B cell (primary cell): Measurements from ENCODE around the gene ELF3. TPM values are rescaled to one million over a fixed set of nuclear protein-coding genes. Genes with fewer than 3 reads are reported as not detected.
"Not testable (repeated sequence)": the region's sequence is repeated elsewhere in the genome, so short reads cannot be mapped to it uniquely, and the experiment has no call there.

Experiments used
- ATAC-seq: fragments of 200-7000 bp; cut with Tn5 transposase; one replicate; pipeline ENCODE4 v1.10.0; 2021; ENCODE audit warnings: low read depth, mild to moderate bottlenecking, moderate number of reproducible peaks, moderate library complexity
- CTCF ChIA-PET: fragments of 350-600 bp; sonication (Branson Sonifier 250); formaldehyde crosslinking; loops from one replicate; lab custom pipeline; 2021; ENCODE audit warnings: antibody characterized with exemption, inconsistent platforms; lab: Charles Lee
- POLR2A ChIA-PET: fragments of 350-600 bp; sonication (Branson Sonifier 250); formaldehyde crosslinking; loops from one replicate; lab custom pipeline; 2021; ENCODE audit warnings: antibody characterized with exemption; lab: Charles Lee
- DNase-seq: peaks from one replicate; pipeline ENCODE4 v3.0.0; 2013
- H2AFZ ChIP-seq: 2 replicates; pipeline ENCODE4 v1.6.1; 2012; ENCODE audit warnings: mild to moderate bottlenecking, low read depth, low read length; ENCODE audit not compliant: insufficient read depth, poor library complexity, severe bottlenecking
- H3K27ac ChIP-seq, 2 donors: 1 replicate in 1 of 2; 2 replicates in 1 of 2; pipeline ENCODE4 v1.5.1; 2012 to 2013; ENCODE audit warnings: low read length in 2 of 2, mild to moderate bottlenecking in 2 of 2, moderate library complexity in 1 of 2
- H3K27me3 ChIP-seq, 4 experiments: fragments of 200-600 bp in 1 of 4; sonication (generic) in 1 of 4; replicated peaks in 1 of 4; 1 replicate in 2 of 4; 2 replicates in 2 of 4; pipeline versions ENCODE4 v1.6.1 to v1.7.0; 2013 to 2016; ENCODE audit warnings: low read length in 3 of 4, mild to moderate bottlenecking in 2 of 4, mixed read lengths in 1 of 4, moderate library complexity in 1 of 4; ENCODE audit not compliant: insufficient read depth in 4 of 4, control insufficient read depth in 3 of 4; ENCODE audit errors: control extremely low read depth in 1 of 4
- H3K36me3 ChIP-seq, 2 experiments: replicated peaks in 1 of 2; 1 replicate in 1 of 2; 2 replicates in 1 of 2; pipeline versions ENCODE4 v1.6.1 to v1.7.1; 2013; ENCODE audit warnings: low read length in 1 of 2; ENCODE audit not compliant: insufficient read depth in 2 of 2, control insufficient read depth in 1 of 2; ENCODE audit errors: control extremely low read depth in 1 of 2, extremely low read depth in 1 of 2
- H3K4me1 ChIP-seq, 2 donors: fragments of 200-600 bp in 1 of 2; sonication (generic) in 1 of 2; 1 replicate in 1 of 2; 2 replicates in 1 of 2; pipeline versions ENCODE4 v1.5.1 to v1.6.1; 2013 to 2017; ENCODE audit warnings: low read length in 2 of 2; ENCODE audit not compliant: control insufficient read depth in 2 of 2, insufficient read depth in 2 of 2
- H3K4me2 ChIP-seq: replicated peaks from 2 replicates; pipeline ENCODE3; 2012; ENCODE audit warnings: mild to moderate bottlenecking, low read depth, low read length; ENCODE audit not compliant: poor library complexity, severe bottlenecking
- H3K4me3 ChIP-seq, 5 experiments: fragments of 200-600 bp in 1 of 5; sonication (generic) in 1 of 5; 1 replicate in 3 of 5; 2 replicates in 2 of 5; pipeline versions ENCODE4 v1.5.1 to v1.7.0; 2011 to 2016; ENCODE audit warnings: low read length in 4 of 5, mild to moderate bottlenecking in 4 of 5, low read depth in 2 of 5, control low read depth in 1 of 5, moderate library complexity in 1 of 5; ENCODE audit not compliant: insufficient read depth in 1 of 5; ENCODE audit errors: control extremely low read depth in 1 of 5, extremely low read depth in 1 of 5
- H3K79me2 ChIP-seq: fragments of 200-600 bp; sonication (generic); one replicate; pipeline ENCODE4 v1.6.0; 2016; ENCODE audit warnings: low read length; ENCODE audit not compliant: control insufficient read depth, insufficient read depth
- H3K9ac ChIP-seq: fragments of 200-600 bp; sonication (generic); 2 replicates; pipeline ENCODE4 v1.6.1; 2017; ENCODE audit warnings: mild to moderate bottlenecking, low read length, moderate library complexity
- H3K9me3 ChIP-seq, 3 donors: one replicate each; pipeline versions ENCODE4 v1.6.1 to v1.7.1; 2013; ENCODE audit warnings: low read length in 2 of 3; ENCODE audit not compliant: control insufficient read depth in 2 of 3, insufficient read depth in 1 of 3; ENCODE audit errors: control extremely low read depth in 1 of 3
- H4K20me1 ChIP-seq: 2 replicates; pipeline ENCODE4 v1.6.0; 2012; ENCODE audit warnings: mild to moderate bottlenecking, low read length; ENCODE audit not compliant: insufficient read depth, control insufficient read depth, poor library complexity, severe bottlenecking
- H3K27ac Mint-ChIP-seq: one replicate; pipeline ENCODE4 v1.8.0; 2021; ENCODE audit warnings: mixed read lengths
- H3K27me3 Mint-ChIP-seq: one replicate; pipeline ENCODE4 v1.8.0; 2021; ENCODE audit warnings: mixed read lengths
- H3K4me1 Mint-ChIP-seq: one replicate; pipeline ENCODE4 v1.8.0; 2021; ENCODE audit warnings: mixed read lengths
- H3K4me3 Mint-ChIP-seq: one replicate; pipeline ENCODE4 v1.8.0; 2021; ENCODE audit warnings: mixed read lengths
- H3K9me3 Mint-ChIP-seq: one replicate; pipeline ENCODE4 v1.8.0; 2022; ENCODE audit warnings: mixed read lengths; ENCODE audit not compliant: insufficient read depth
- CTCF ChIP-seq: fragments of 200-600 bp; IDR thresholded peaks from one replicate; pipeline ENCODE4 v1.8.0; 2022; ENCODE audit warnings: antibody characterized with exemption, mild to moderate bottlenecking
- EZH2 ChIP-seq: IDR thresholded peaks from 2 replicates; pipeline ENCODE4 v1.6.1; 2012; ENCODE audit warnings: borderline replicate concordance, low read depth, mild to moderate bottlenecking, moderate library complexity, low read length; ENCODE audit not compliant: insufficient read depth, poor library complexity, severe bottlenecking
- WGBS: methylation state at CpG from one replicate; pipeline ENCODE4 v1.1.5; 2013; ENCODE audit warnings: missing lambda C conversion rate; ENCODE audit not compliant: insufficient coverage; 5-methylcytosine and 5-hydroxymethylcytosine counted together
- intact Hi-C: fragments of 100-400 bp; cut with micrococcal nuclease; formaldehyde crosslinking; loops from one replicate; pipeline ENCODE4 v1.10.0; 2022
- polyA plus RNA-seq: library from polyadenylated mRNA; depleted of rRNA; stranded (reverse); fragments of >200 nt; gene quantifications from 2 replicates; pipeline ENCODE4 v1.2.3, GENCODE V29; 2012
- total RNA-seq, 2 donors: library from RNA; stranded (reverse); fragments of 120-200 nt in 1 of 2; gene quantifications; 1 replicate in 1 of 2; 2 replicates in 1 of 2; pipeline versions ENCODE4 v1.2.3 to v1.2.4, GENCODE V29; 2013 to 2022

Gene ELF3
- total and polyA plus RNA-seq, 2 donors (not counting 1 experiment from before 2014, with no cell fraction given) = 1.6 to 4.0 TPM

GRCh38 chr1:202049129-202049528 is 38.7 kb downstream of the ELF3 start:
- H3K4me3 ChIP-seq = no peak overlapping the region
- intact Hi-C loops = no loop called here
- H3K27me3 ChIP-seq = peaks cover 0 to 3% (median 0%) of the 10 kb centered on the region in 4 experiments
- Mint-ChIP-seq H3K27me3 (peaks cover 10% of the 10 kb centered on the region), H3K4me3 (no peak overlapping the region), H3K4me1 (no peaks in the 10 kb centered on the region), H3K27ac (no peak overlapping the region), H3K9me3 (no peaks in the 10 kb centered on the region)
- ATAC-seq = no peak
- no peaks in the 10 kb centered on the region for H3K36me3 ChIP-seq
- H3K4me1 ChIP-seq = no peaks in the 10 kb centered on the region
- ChIA-PET CTCF (interaction anchor here (0.7 kb wide), 1 partner anchor 248 kb away, joined by 3 read pairs; no protein-coding TSS in a partner anchor), POLR2A (no interaction called here)
- H4K20me1 ChIP-seq = no peaks in the 10 kb centered on the region
- H3K27ac ChIP-seq = no peak overlapping the region
- no peak overlapping the region for H3K9ac ChIP-seq
- no peaks in the 10 kb centered on the region for H3K9me3 ChIP-seq
- no peak overlapping the region for H3K4me2 ChIP-seq
- DNase-seq = no peak
- no peak for TF ChIP-seq CTCF
- no peak for TF ChIP-seq EZH2
- H3K79me2 ChIP-seq = no peaks in the 10 kb centered on the region
- WGBS = no CpG with 5 or more reads among the region's 5 CpGs
- no peak overlapping the region for H2AFZ ChIP-seq

GRCh38 chr1:202054094-202054493 is 43.7 kb downstream of the ELF3 start:
- DNase-seq (no peak), ATAC-seq (no peak)
- intact Hi-C loops = no loop called here
- ChIA-PET CTCF (no interaction called here), POLR2A (no interaction called here)
- Mint-ChIP-seq H3K9me3 (no peaks in the 10 kb centered on the region), H3K4me1 (no peaks in the 10 kb centered on the region), H3K27ac (no peak overlapping the region), H3K27me3 (peaks cover 12% of the 10 kb centered on the region), H3K4me3 (no peak overlapping the region)
- no peak overlapping the region for H3K27ac ChIP-seq
- no peak overlapping the region for H3K9ac ChIP-seq
- H3K4me2 ChIP-seq = no peak overlapping the region
- H3K9me3 ChIP-seq = no peaks in the 10 kb centered on the region
- no peaks in the 10 kb centered on the region for H3K4me1 ChIP-seq
- H2AFZ ChIP-seq = no peak overlapping the region
- no peaks in the 10 kb centered on the region for H3K27me3 ChIP-seq
- no CpG with 5 or more reads among the region's 7 CpGs for WGBS
- H3K4me3 ChIP-seq = no peak overlapping the region
- no peaks in the 10 kb centered on the region for H4K20me1 ChIP-seq
- H3K79me2 ChIP-seq = no peaks in the 10 kb centered on the region
- no peak for TF ChIP-seq EZH2
- TF ChIP-seq CTCF = no peak
- no peaks in the 10 kb centered on the region for H3K36me3 ChIP-seq

- H3K36me3 ChIP-seq, H3K9ac ChIP-seq, ATAC-seq, POLR2A ChIA-PET, H3K4me2 ChIP-seq, CTCF ChIA-PET, H4K20me1 ChIP-seq, H3K9me3 ChIP-seq, H3K79me2 ChIP-seq, H3K9me3 Mint-ChIP-seq, H3K4me3 Mint-ChIP-seq, H3K4me1 ChIP-seq, H3K4me3 ChIP-seq, DNase-seq, H2AFZ ChIP-seq, H3K27ac Mint-ChIP-seq, H3K4me1 Mint-ChIP-seq, intact Hi-C loops, H3K27ac ChIP-seq, H3K27me3 ChIP-seq: not testable (repeated sequence)
- WGBS = 90% methylated on average over 2 of the region's 4 CpGs
- H3K27me3 Mint-ChIP-seq = peaks cover 14% of the 10 kb centered on the region
Measured at GRCh38 chr1:202054673-202055072, 44.3 kb downstream of the ELF3 start.
